C4-2B (cell line): ENCODE results near the gene SLC29A1.

Experiments
- H3K27ac ChIP-seq: fragments of 450-650 bp; 2 replicates; pipeline ENCODE4 v1.5.1; 2017
- CTCF ChIP-seq: fragments of 450-650 bp; conservative IDR thresholded peaks from 2 replicates; pipeline ENCODE4 v1.5.1; 2017; ENCODE audit warnings: mild to moderate bottlenecking
- ZFX ChIP-seq: fragments of 450-650 bp; IDR thresholded peaks from 2 replicates; pipeline ENCODE4 v1.6.1; 2017

SLC29A1 gene

GRCh38 chr6:44235891-44236516, 12.6 kb downstream of the SLC29A1 start:
- H3K27ac ChIP-seq = peak overlapping the region; percentile 70; the same call in 1 of the 2 replicates

GRCh38 chr6:44237021-44237812, 13.8 kb downstream of the SLC29A1 start:
- no peak for TF ChIP-seq CTCF
- no peak for TF ChIP-seq ZFX
- peak overlapping the region; percentile 70 for H3K27ac ChIP-seq

More at GRCh38 chr6:44235891-44236516, 12.6 kb downstream of the SLC29A1 start:
- no peak for TF ChIP-seq CTCF
- TF ChIP-seq ZFX = no peak

- H3K27ac ChIP-seq = peak overlapping the region; percentile 70
- peak; percentile 99 for TF ChIP-seq CTCF
- TF ChIP-seq ZFX = no peak
These were observed 14.5 kb downstream of the SLC29A1 start for GRCh38 chr6:44237813-44238433.

GRCh38 chr6:44238687-44239350, 15.4 kb downstream of the SLC29A1 start:
- no peak overlapping the region for H3K27ac ChIP-seq
- TF ChIP-seq ZFX = no peak
- TF ChIP-seq CTCF = no peak

- no peak overlapping the region for H3K27ac ChIP-seq
- TF ChIP-seq CTCF = no peak
- no peak for TF ChIP-seq ZFX
These were observed 19.9 kb downstream of the SLC29A1 start for GRCh38 chr6:44243345-44243744.

- no peak; the same call in 1 of the 2 replicates for TF ChIP-seq ZFX
- TF ChIP-seq CTCF = no peak
- H3K27ac ChIP-seq = peak overlapping the region; percentile 95
These were observed 22.1 kb downstream of the SLC29A1 start for GRCh38 chr6:44245391-44245911.
